CD4-positive, alpha-beta T cell treated with Interferon gamma for 1 hour (primary cell): Measurements from ENCODE around the gene PRICKLE3.

ENCODE experiments used
- DNase-seq: peaks from one replicate; pipeline ENCODE4 v3.0.0-alpha.2; 2020

The PRICKLE3 gene, protein sequence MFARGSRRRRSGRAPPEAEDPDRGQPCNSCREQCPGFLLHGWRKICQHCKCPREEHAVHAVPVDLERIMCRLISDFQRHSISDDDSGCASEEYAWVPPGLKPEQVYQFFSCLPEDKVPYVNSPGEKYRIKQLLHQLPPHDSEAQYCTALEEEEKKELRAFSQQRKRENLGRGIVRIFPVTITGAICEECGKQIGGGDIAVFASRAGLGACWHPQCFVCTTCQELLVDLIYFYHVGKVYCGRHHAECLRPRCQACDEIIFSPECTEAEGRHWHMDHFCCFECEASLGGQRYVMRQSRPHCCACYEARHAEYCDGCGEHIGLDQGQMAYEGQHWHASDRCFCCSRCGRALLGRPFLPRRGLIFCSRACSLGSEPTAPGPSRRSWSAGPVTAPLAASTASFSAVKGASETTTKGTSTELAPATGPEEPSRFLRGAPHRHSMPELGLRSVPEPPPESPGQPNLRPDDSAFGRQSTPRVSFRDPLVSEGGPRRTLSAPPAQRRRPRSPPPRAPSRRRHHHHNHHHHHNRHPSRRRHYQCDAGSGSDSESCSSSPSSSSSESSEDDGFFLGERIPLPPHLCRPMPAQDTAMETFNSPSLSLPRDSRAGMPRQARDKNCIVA

DNA sequence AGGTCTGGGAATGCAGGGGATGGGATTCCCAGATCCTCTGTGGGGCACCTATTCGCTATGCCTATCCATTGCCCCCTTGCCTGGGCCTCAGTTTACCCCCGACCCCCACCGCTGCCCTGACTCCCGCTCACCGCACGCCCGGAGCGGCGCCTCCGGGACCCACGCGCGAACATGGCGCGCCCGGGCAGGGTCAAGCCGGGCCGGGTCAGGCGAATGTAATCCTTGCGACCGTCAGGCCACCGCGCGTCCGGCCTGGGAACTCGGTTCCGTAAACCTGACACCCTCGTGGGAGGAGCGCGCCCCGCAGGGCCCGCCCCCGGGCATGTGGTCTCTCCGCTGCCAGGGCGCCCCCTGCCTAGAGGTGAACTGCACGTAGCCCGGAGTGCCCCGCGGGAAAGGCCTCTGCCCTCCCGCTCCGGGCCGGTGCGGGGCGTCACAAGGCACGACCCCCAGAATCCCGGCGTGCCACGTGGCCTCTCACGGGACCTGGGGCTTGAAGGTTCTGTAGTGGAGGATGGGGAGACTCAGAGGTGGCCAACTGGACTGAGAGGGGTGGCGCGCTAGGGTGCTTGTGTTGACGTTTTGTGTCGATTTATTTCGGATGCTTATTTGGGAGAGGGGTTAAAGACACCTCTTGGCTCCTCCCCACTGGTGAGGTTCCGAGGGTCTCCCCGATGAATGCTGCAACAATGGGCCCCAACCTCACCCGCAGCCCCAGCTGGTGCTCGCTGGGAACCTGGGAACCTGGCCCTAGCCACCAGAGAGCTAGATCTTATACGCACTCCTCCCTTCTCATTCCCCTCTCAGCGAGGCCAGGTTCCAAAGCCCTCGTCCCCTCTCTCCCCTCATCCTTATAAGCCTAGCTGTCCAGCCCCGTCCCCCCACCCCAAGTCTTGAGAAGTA, at the start of gene PRICKLE3:
Gene PRICKLE3 (minus strand): TSS at position 249 of the 903 bp plus-strand sequence. CDS start 76 bp downstream, at position 173.
- DNase-seq, result peak; percentile 75

DNA sequence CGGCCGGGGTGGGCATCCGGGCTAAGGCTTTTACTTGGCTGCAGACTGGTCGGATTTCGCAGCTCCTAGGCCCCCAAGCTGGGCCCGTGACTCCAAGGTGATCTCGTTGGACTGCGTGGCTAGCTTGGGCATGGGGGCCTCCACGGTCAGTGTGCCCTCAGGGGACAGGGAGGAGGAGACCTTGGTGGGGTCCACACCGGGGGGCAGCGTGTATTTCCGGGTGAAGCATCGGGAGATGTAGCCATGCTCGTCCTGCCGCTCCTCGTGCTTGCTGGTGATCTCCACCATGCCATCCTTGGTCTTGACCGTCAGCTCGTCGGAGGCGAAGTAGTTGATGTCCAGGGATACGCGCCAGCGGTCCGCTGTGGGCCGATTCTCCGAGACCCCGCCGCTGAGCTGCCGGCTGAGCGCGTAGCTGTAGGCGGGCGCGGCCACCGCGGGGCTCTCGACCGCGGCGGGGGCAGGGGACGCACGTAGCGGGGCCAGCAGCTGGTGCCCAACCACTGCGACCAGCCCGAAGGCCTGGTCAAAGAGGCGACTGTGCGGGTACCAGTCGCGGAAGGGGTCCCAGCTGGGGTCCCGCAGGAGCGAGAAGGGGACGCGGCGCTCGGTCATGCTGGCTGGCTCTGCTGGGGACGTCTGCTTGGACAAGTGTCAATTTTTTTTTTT, 47.8 kb upstream of the PRICKLE3 start:
- no peak for DNase-seq

DNA sequence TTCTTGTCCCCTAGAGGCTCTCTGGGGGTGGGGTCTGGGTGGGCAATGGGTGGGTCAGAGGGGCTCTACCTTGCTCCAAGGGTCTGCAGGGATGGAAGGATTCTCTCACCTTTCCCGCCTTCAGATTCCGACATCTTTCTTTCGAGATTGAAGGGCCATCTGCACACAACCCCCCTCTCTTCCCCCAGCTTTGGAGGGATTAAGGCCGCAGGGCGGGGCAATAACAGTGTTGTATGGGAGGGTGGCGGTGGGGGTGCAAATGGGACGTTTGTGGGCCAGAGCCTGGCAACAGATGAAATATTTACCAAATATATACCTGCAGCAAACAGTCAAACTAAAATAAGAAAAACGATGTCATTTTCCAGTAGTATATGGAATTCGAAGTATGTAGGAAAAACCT, 47.0 kb upstream of the PRICKLE3 start, which contains the start of gene CACNA1F:
Gene CACNA1F (minus strand): TSS at position 165 of the 400 bp plus-strand sequence. CDS start 31 bp downstream, at position 134.
- no peak for DNase-seq

DNA sequence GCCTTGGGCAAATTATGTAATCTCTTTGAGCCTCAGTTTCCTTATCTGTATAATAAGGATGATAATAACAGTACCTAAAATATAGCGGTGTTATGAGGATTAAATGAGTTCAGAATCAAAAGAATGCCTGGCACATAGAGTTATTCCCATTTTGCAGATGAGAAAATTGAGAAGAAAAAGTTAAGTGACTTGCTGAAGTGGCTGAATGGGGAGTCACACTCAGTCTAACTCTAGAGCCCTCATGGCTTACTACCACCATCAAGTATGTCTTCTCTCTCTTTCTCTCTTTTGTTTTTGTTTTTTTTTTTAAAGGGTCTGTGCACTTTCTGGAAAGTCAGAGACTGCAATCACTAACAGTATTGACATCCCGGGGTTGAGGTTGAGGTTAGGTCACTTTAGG, 46.4 kb upstream of the PRICKLE3 start:
- DNase-seq, result no peak

DNA sequence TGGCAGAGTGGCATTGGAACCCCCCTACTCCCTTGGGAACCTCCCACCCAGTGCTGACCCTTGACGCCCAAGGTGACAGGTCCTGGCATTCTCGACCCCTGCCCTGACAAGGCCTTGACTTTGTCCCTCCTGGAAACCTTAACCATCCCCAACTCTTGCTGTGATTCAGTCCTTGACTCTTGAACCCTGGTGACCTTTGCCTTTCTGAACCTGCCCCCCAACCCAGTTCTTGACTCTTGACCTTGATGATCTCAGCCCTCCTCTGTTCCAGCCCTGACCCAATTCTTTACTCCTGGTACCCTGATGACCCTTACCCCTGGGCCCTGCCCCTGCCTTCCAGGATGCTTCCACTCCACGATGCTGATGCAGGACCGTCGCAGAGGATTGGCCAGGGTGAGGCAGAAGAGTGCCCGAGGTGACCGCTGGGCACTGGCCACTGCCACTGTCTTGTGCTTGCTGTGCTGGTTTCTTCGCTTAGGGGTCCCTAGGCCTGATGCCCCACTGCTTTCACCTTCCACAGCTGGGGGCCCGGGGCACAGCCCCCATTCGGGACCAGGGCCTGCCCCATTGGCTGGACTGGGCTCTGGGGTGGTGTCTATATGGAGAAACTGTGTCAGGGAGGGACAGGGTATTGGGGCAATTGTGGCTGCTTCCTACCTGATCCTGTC, 45.3 kb upstream of the PRICKLE3 start:
- no peak for DNase-seq

DNA sequence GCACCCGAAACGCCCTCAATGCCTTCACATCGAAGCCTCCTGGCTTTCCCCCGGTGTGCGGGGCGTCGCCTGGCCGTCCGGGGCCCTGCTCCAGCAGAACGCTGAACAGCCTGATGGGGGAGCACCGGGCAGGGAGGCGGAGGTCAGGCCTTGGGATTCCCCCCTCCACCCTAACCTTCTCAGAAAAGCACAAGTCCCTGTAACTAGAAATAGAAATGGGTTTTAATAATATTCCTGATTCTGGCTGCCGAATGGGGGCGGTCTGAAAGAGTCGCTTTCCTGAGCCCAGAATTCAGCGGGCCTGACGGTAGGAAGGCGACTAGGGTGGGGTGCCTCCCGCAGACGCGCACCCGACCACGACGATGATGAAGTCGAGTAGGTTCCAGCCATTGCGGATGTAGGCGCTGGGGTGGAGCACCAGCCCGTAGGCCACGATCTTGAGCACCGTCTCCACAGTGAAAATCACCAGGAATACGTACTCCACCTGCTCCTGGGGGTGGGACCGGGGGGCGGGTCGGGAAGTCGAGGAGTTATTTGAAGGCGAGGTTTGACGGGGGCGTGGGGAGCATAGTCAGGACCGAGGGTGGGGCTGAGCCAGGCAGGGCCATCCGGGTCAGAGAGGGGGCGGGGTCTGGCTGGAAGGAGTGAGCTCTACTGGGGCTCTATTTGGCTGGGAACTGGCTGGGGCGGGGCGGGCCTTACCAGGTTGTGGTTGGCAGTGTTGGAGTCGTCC, 44.5 kb upstream of the PRICKLE3 start:
- DNase-seq, result peak; percentile 72

DNA sequence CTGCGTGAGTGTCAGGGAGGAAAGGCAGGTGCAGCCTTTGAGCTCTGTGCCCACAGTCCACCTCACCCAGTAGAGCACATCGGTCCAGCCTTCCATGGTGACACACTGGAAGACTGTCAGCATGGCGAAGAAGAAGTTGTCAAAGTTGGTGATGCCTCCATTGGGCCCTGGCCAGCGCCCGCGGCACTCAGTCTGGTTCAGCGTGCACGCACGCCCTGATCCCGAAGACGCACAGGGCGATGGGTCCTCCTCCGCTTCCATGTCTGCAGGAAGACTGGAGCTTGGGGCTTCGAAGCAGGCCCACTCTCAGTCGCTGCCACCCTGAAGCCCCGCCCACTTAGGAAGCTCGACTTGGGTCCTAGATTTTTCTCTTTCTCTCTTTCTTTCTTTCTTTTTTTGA, 42.0 kb upstream of the PRICKLE3 start:
- no peak for DNase-seq

DNA sequence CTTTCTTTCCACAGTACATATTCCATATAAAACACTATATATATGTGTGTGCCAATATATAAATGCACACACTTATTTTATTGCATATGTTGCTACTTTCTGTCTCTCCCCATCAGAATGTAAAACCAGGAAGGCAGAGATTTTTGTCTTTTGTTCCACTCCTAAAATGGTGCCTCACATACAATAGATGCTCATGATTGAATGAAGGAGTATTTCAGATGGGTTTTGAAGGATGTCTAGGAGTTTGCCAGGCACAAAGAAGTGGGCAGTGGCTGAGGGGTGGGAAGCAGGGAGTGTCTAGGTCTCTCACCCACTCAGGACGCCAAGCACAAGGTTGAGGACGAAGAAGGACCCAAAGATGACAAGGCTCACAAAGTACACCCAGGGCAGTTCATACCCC, 41.6 kb upstream of the PRICKLE3 start:
- DNase-seq, result no peak

DNA sequence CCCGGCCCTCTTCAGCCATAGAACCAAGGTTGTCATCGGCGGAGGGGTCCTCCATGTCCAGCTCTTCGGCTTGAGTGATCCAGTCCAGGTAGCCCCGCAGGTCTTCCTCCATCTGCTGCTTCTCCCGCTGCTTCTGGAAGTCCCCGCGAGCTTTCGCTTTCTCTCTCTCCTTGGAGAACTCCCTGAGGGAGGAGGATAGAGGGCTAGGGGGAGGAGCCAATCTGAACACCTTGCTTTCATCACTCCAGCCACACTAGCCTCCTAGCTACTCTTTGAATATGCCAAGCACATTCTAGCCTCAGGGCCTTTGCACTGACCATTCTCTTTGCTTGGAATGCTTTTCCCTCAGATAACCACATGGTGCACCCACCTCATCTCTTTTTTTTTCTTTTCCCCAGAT, 40.8 kb upstream of the PRICKLE3 start:
- DNase-seq, result no peak

DNA sequence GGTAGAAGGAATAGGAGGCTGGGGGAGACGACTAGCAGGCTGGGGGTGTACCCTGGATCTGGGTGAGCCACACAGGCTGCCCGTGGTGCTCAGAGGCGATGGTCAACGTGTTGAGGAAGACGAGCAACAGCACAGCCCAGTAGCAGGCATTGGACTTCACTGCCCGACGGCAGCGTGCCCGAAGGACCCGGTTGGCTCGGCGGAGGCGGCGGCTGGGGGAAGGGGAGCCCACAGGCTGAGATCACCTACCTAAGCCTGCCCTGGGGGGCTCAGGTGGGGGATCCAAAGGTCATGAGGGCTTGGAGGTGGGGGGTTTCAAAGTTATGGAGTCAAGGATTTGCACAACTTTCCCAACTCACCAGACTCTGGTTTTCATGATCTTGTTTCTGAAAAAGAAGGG, 39.7 kb upstream of the PRICKLE3 start:
- DNase-seq, result no peak

DNA sequence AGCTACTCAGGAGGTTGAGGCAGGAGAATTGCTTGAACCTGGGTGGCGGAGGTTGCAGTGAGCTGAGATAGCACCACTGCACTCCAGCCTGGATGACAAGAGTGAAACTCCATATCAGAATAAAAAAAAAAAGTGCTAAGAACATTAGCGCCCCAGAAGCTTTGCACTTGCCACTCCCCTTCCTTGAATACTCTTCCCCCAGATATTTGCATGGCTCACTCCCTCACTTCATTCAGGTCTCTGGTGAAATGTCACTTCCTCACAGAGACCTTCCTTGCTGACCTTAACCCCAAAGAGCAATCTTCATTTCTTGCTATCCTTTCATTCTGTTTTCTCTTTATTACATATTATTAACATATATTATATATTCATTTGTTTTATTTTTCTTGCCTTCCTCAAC, 35.7 kb upstream of the PRICKLE3 start:
- no peak for DNase-seq

DNA sequence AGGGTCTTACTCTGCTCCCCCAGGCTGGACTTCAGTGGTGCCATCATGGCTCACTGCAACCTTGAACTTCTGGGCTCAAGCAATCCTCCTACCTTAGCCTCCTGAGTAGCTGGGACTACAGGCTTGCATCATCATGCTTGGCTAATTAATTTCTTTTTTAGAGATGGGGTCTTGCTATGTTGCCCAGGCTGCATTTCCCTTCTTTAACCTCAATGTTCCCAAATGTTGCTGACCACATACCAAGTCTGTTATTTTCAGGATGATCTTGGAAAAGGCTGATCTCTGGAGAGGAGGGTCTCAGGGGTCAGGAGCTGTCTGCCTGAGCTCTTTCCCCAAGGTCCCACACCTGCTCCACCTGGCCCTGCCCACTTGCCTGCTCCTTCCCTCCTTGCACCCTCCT, 33.9 kb upstream of the PRICKLE3 start:
- DNase-seq, result no peak

DNA sequence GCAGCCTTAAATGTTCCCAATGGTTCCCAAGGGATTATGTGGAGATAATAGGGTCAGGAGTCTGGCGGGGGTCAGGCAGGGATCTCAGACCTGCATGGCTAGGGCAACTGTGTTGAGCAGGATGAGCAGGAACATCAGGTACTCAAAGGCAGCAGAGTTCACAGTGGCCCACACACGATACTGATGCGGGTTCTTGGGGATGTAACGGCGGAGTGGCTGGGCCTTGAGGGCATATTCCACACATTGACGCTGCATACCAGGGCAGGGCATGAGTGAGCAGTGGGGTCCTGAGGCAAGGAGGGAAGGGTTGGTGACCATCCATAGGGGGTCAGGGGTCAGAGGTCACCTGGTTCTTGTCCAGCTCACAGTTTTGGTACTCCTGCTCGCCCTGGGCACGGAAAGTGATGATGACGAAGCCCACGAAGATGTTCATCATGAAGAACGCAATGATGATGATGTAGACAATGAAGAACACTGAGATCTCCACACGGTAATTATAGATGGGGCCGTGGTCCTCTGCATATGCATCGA, 28.9 kb upstream of the PRICKLE3 start:
- no peak for DNase-seq

DNA sequence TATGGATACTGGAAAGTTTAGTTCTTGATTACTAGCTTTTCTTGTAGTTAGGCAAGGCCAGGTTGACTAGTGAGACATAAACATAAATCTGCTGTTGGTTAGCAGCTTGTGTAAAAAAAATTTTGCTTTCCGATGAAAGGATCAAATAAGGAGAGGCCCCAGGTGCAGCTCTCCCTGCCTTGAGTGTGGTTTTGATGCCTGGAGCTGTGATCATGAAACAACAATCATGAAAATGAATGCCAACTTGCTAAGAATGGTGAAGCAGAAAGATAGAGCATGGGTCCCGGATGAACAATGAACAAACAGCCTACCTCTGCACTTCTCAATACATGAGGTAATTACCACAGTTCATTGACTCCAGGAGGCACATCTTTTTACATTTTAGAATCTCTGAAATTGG, 28.2 kb upstream of the PRICKLE3 start:
- no peak for DNase-seq

DNA sequence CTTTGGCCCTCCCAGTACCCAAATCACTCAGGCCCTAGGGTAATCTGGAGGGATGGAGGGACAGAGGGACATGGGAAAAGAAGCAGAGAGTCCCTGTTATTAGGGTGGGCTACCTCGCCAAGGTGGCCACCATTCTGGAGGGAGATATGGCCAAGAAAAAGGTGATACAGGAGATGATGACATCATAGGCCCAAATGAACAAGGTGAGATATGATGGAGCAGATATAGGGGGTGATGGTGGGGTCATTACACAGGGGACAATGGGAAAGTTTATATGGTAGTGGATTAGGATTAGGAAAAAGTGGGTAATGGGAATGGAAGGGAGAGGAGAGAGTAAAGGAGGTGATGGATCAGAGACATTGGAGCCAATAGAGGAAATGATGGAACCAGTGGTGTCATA, 26.7 kb upstream of the PRICKLE3 start:
- DNase-seq, result no peak

DNA sequence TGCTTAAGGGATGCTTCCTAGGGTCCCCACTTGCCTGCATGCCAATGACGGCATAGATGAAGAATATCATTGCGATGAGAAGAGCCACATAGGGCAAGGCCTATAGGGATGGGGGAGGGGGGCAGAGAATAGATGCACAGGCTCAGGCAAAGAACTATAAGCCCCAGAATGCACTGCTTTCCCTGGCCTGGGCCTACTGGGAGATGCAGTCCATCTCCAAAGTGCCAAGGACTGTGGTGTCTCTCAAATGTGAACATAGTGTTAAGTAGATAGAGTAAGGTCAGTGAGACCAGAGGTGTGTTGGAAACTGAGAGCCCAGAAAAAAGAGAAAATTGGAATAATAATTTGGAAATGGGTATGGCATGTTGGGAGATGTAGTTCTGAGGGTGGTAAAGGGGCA, 26.0 kb upstream of the PRICKLE3 start:
- no peak for DNase-seq

DNA sequence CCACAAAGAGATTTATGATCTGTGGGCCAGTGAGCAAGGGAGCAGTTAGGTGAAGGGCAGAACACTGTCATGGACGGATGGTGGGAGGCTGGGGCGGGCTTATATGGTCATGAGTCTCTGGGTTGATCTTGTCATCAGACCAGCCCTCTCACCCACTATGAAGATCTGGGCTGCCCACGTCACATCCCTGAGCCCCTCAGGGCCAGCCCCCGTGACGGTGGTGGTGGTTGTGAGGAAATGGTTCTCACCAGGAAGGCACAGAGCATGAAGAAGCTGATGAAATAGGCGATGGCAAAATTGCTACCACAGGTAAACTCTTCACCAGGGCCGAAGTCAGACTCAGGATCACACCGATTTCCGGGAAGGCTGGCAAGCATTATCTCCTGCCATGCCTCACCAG, 24.9 kb upstream of the PRICKLE3 start:
- no peak for DNase-seq

DNA sequence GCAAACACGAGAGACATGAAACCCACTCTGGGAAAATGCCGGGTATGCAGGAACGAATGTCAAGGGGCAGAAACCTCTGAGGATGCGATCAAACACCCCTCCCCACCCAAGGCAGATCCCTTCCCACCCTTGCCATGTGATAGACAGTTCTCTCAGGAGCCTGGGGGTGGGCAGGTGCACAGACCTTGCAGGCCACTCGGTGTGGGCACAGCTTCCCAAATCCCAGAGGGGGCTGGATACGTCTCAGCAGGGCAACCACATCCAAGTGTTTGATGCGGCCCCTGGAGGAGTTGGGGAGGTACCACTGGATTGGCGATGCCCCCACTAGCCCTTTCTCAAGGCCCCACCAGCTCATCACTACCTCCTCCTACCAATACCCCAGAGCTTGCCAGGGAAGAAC, 24.2 kb upstream of the PRICKLE3 start:
- DNase-seq, result no peak

DNA sequence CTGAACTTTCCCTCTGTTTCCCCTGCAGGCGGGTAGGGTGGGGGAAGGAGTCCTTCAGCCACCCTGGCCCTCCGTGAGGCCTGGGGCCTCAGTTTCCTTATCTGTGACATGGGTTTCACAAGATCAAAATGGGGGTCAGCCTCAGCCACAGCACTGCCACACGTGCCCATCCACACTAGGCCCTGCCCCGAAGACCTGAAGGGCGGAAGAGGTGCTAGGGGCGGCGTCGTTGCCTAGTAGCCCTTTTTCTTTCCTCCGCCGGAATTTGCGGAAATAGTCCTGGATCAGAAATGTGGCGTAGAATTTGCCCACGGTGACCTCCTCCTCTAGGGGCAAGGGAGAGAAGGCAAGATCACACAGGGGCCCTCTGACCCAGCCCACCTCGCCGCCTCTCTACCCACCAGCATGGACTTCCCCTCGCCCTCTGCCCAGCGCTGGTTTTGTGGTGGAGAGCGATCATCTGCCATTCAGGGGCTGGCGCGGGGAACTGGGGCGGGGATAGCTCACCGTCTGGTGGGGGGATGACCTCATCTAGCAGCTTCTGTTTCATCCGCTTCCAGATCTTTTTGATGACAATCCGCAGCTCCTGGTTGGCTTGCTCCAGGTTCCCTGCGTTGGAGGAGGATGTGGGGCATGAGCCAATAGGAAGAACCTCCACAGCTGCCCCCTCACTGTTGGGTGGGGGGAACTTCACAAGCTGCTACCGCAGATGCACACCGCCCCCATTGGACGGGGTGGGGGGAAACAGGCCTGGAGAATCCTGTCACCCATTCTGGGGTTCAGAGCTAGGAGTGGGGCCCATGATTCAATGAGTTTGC, 23.5 kb upstream of the PRICKLE3 start:
- DNase-seq, result no peak

DNA sequence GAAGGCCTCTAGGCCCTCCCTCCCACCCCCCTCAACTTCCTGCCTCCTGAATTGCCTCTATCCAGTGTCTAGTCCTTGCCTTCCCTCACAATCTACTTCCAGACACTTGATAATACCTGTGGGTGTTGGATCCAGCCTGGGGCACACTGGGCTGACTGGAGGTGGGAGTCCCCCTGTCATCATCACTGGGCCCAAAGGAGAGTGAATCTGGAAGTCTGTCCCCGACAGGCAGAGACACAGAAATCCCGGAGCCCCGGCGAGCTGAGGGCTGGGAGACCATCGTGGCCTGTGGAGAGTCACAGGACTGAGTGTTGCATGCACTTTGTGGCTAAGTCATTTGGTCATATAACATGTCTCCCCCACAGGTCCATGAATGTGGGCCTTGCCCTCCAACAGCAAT, 22.2 kb upstream of the PRICKLE3 start:
- DNase-seq, result no peak
